Smooth muscle cell (in vitro differentiated cells): ENCODE measurements around the gene TCP1. TPM values are rescaled to one million over a fixed set of nuclear protein-coding genes. Genes with fewer than 3 reads are reported as not detected.

ENCODE experiments used
- DNase-seq: peaks from one replicate; lab custom pipeline; 2025; ENCODE audit not compliant: unreplicated experiment; lab: John Stamatoyannopoulos, UW
- H2AFZ ChIP-seq: fragments of 200-600 bp; sonication (generic); 2 replicates; pipeline ENCODE4 v1.6.0; 2016; ENCODE audit warnings: antibody characterized with exemption, low read depth, mild to moderate bottlenecking
- H3F3A ChIP-seq: fragments of 200-600 bp; sonication (generic); 2 replicates; pipeline ENCODE4 v1.6.0; 2017; ENCODE audit warnings: antibody characterized with exemption, low read depth
- H3K27ac ChIP-seq: fragments of 200-600 bp; sonication (generic); 2 replicates; pipeline ENCODE4 v1.5.1; 2016; ENCODE audit warnings: low read depth, mild to moderate bottlenecking
- H3K27me3 ChIP-seq: fragments of 200-600 bp; sonication (generic); 2 replicates; pipeline ENCODE4 v1.6.1; 2016; ENCODE audit warnings: low read depth, mild to moderate bottlenecking
- H3K36me3 ChIP-seq: fragments of 200-600 bp; sonication (generic); 2 replicates; pipeline ENCODE4 v1.5.1; 2016; ENCODE audit warnings: low read depth
- H3K4me1 ChIP-seq: fragments of 200-600 bp; sonication (generic); 2 replicates; pipeline ENCODE4 v1.5.1; 2016; ENCODE audit warnings: low read depth
- H3K4me2 ChIP-seq: fragments of 200-600 bp; sonication (generic); 2 replicates; pipeline ENCODE4 v1.6.0; 2016; ENCODE audit warnings: mild to moderate bottlenecking
- H3K4me3 ChIP-seq: fragments of 200-600 bp; sonication (generic); 2 replicates; pipeline ENCODE4 v1.5.1; 2016; ENCODE audit warnings: mild to moderate bottlenecking
- H3K79me2 ChIP-seq: fragments of 200-600 bp; sonication (generic); 2 replicates; pipeline ENCODE4 v1.6.0; 2016; ENCODE audit warnings: low read depth, mild to moderate bottlenecking
- H3K9ac ChIP-seq: fragments of 200-600 bp; sonication (generic); 2 replicates; pipeline ENCODE4 v1.6.0; 2016; ENCODE audit warnings: low read depth
- H3K9me3 ChIP-seq: fragments of 200-600 bp; sonication (generic); replicated peaks from 2 replicates; pipeline ENCODE4 v1.5.1; 2016; ENCODE audit warnings: low read depth
- H4K20me1 ChIP-seq: fragments of 200-600 bp; sonication (generic); 2 replicates; pipeline ENCODE4 v1.6.0; 2016; ENCODE audit warnings: low read depth
- CTCF ChIP-seq: fragments of 200-600 bp; sonication (generic); IDR thresholded peaks from 2 replicates; pipeline ENCODE4 v1.5.1; 2017; ENCODE audit warnings: borderline replicate concordance, mild to moderate bottlenecking, antibody characterized with exemption; ENCODE audit not compliant: insufficient read depth, poor library complexity, severe bottlenecking
- WGBS: methylation state at CpG from one replicate; pipeline ENCODE4 v1.1.7; 2016; ENCODE audit warnings: low lambda C conversion rate; 5-methylcytosine and 5-hydroxymethylcytosine counted together
- polyA plus RNA-seq: library from polyadenylated mRNA; unstranded; fragments of >200 nt; fragmentation: Nextera tagmentation; extraction: Ambion mirVana; gene quantifications from 2 replicates; pipeline ENCODE4 v1.2.1, GENCODE V29; 2016
- total RNA-seq: library from RNA; depleted of rRNA; stranded (reverse); fragments of >200 nt; gene quantifications from 2 replicates; pipeline ENCODE4 v1.2.3, GENCODE V29; 2014

TCP1 gene
- total and polyA plus RNA-seq, 2 experiments from 2014 or later = 125 to 132 TPM

GRCh38 chr6:159772196-159772595 is 17.2 kb downstream of the TCP1 start:
- no peaks in the 10 kb centered on the region for H3K79me2 ChIP-seq
- H4K20me1 ChIP-seq = no peaks in the 10 kb centered on the region
- TF ChIP-seq CTCF = no peak
- H3K4me2 ChIP-seq = no peak overlapping the region
- H3K27me3 ChIP-seq = no peaks in the 10 kb centered on the region
- DNase-seq = no peak
- no peak overlapping the region for H3K4me3 ChIP-seq
- H3K27ac ChIP-seq = no peak overlapping the region
- no peak overlapping the region for H3K9ac ChIP-seq
- no peaks in the 10 kb centered on the region for H3K9me3 ChIP-seq
- H2AFZ ChIP-seq = no peak overlapping the region
- H3K36me3 ChIP-seq = peaks cover 23% of the 10 kb centered on the region
- no peaks in the 10 kb centered on the region for H3K4me1 ChIP-seq
- 53% methylated on average over 1 of the region's 1 CpG for WGBS
- peaks cover 3% of the 10 kb centered on the region for H3F3A ChIP-seq

- H3K9ac ChIP-seq = no peak overlapping the region
- H4K20me1 ChIP-seq = no peaks in the 10 kb centered on the region
- H3K27ac ChIP-seq = no peak overlapping the region
- no peaks in the 10 kb centered on the region for H3K4me1 ChIP-seq
- H3K79me2 ChIP-seq = peaks cover 9% of the 10 kb centered on the region
- H2AFZ ChIP-seq = no peak overlapping the region
- DNase-seq = no peak
- no peaks in the 10 kb centered on the region for H3K27me3 ChIP-seq
- H3F3A ChIP-seq = no peaks in the 10 kb centered on the region
- H3K9me3 ChIP-seq = no peaks in the 10 kb centered on the region
- no peak overlapping the region for H3K4me2 ChIP-seq
- TF ChIP-seq CTCF = no peak
- H3K36me3 ChIP-seq = peaks cover 36% of the 10 kb centered on the region
- H3K4me3 ChIP-seq = no peak overlapping the region
These were observed 19.9 kb downstream of the TCP1 start for GRCh38 chr6:159769470-159769869.

GRCh38 chr6:159766906-159767305 is 22.5 kb downstream of the TCP1 start:
- Histone ChIP-seq H3F3A (no peaks in the 10 kb centered on the region), H3K4me3 (no peak overlapping the region), H3K27ac (peak overlapping the region; percentile 30), H3K4me1 (peaks cover 8% of the 10 kb centered on the region), H3K4me2 (no peak overlapping the region), H3K9me3 (no peaks in the 10 kb centered on the region), H4K20me1 (no peaks in the 10 kb centered on the region), H3K79me2 (peaks cover 20% of the 10 kb centered on the region), H3K27me3 (no peaks in the 10 kb centered on the region), H3K9ac (no peak overlapping the region), H2AFZ (no peak overlapping the region), H3K36me3 (peaks cover 37% of the 10 kb centered on the region)
- TF ChIP-seq CTCF = no peak
- no peak for DNase-seq

DNA sequence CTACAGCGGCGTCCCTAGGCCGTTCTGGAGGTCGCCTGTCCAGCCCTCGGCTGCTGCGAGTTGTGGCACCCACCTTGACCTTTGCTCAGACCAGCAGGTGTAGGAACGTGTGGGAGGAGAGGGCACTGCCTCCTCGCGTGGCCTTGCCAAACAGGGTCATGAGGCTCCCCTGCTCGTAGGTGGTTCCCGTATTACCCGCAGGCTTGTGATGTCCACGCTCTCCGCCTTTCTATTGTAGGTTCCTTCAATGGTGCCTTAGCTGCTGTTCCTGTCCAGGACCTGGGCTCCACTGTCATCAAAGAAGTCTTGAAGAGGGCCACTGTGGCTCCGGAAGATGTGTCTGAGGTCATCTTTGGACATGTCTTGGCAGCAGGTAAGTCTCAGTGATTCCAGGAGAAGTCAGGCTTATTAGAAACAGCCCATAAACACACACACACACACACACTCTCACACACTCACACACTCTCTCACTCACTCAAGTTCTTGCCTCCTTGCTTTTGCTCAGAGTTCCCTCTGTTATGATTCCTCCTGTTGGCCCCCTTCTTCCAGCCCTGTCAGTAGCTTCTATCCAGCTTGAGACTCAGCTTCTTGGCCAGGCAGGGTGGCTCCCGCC is 26.6 kb downstream of the TCP1 start:
- H3K4me1 ChIP-seq = peaks cover 25% of the 10 kb centered on the region
- no peak for DNase-seq
- H3K27ac ChIP-seq = peak overlapping the region; percentile 91
- H3F3A ChIP-seq = peaks cover 27% of the 10 kb centered on the region
- H2AFZ ChIP-seq = no peak overlapping the region
- H3K4me3 ChIP-seq = peak overlapping the region; percentile 85
- H4K20me1 ChIP-seq = no peaks in the 10 kb centered on the region
- 26% methylated on average over 16 of the region's 16 CpGs for WGBS
- H3K9ac ChIP-seq = peak overlapping the region; percentile 51
- H3K27me3 ChIP-seq = no peaks in the 10 kb centered on the region
- H3K4me2 ChIP-seq = peak overlapping the region; percentile 92
- peaks cover 20% of the 10 kb centered on the region for H3K79me2 ChIP-seq
- peaks cover 20% of the 10 kb centered on the region for H3K36me3 ChIP-seq
- H3K9me3 ChIP-seq = no peaks in the 10 kb centered on the region
- TF ChIP-seq CTCF = no peak
